Measurements from ENCODE around the gene ABCC8.

Gene ABCC8

GRCh38 chr11:17414992-17415391, 61.7 kb downstream of the ABCC8 start:
- ChIA-PET CTCF (interaction anchor here (0.6 kb wide), 1 partner anchor 115 kb away, joined by 8 read pairs; no protein-coding TSS in a partner anchor), POLR2A (no interaction called here)
- H3K27ac ChIP-seq (ENCODE audit: extremely low read depth, low read depth, low read length) = no peak overlapping the region

GRCh38 chr11:17414317-17414737, 62.3 kb downstream of the ABCC8 start:
- TF ChIP-seq, protein P1, sequence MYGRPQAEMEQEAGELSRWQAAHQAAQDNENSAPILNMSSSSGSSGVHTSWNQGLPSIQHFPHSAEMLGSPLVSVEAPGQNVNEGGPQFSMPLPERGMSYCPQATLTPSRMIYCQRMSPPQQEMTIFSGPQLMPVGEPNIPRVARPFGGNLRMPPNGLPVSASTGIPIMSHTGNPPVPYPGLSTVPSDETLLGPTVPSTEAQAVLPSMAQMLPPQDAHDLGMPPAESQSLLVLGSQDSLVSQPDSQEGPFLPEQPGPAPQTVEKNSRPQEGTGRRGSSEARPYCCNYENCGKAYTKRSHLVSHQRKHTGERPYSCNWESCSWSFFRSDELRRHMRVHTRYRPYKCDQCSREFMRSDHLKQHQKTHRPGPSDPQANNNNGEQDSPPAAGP (tag by site-specific recombination; IDR thresholded peaks at IDR 0.05) = no peak
- no peak for TF ChIP-seq ZNF654 (tag by site-specific recombination; IDR thresholded peaks at IDR 0.05; ENCODE audit: low read depth)
- no peaks in the 10 kb centered on the region for H3K36me3 ChIP-seq (ENCODE audit: control insufficient read depth in 2 of 2, insufficient read depth in 1 of 2, low read length in 2 of 2)
- H3K4me1 ChIP-seq (ENCODE audit: control insufficient read depth, insufficient read depth, low read length) = peaks cover 3% of the 10 kb centered on the region; the same call in 1 of the 2 replicates
- CTCF ChIA-PET = interaction anchor here (1.0 kb wide), 1 partner anchor 90 kb away, joined by 3 read pairs; no protein-coding TSS in a partner anchor
- H3K27ac ChIP-seq (ENCODE audit: extremely low read depth, low read depth, low read length) = no peak overlapping the region
- H3K4me3 ChIP-seq (ENCODE audit: low read depth, low read length) = no peak overlapping the region
- POLR2A ChIA-PET = no interaction called here
- H3K9me3 ChIP-seq (ENCODE audit: control insufficient read depth, insufficient read depth, low read depth, low read length) = no peaks in the 10 kb centered on the region

More at GRCh38 chr11:17414992-17415391, 61.7 kb downstream of the ABCC8 start:
- H3K4me3 ChIP-seq (ENCODE audit: low read depth, low read length) = no peak overlapping the region
- H3K36me3 ChIP-seq (ENCODE audit: control insufficient read depth in 2 of 2, insufficient read depth in 1 of 2, low read length in 2 of 2) = no peaks in the 10 kb centered on the region
- no peaks in the 10 kb centered on the region for H3K9me3 ChIP-seq (ENCODE audit: control insufficient read depth, insufficient read depth, low read depth, low read length)
- peaks cover 3% of the 10 kb centered on the region; the same call in 1 of the 2 replicates for H3K4me1 ChIP-seq (ENCODE audit: control insufficient read depth, insufficient read depth, low read length)
- TF ChIP-seq, protein P2, sequence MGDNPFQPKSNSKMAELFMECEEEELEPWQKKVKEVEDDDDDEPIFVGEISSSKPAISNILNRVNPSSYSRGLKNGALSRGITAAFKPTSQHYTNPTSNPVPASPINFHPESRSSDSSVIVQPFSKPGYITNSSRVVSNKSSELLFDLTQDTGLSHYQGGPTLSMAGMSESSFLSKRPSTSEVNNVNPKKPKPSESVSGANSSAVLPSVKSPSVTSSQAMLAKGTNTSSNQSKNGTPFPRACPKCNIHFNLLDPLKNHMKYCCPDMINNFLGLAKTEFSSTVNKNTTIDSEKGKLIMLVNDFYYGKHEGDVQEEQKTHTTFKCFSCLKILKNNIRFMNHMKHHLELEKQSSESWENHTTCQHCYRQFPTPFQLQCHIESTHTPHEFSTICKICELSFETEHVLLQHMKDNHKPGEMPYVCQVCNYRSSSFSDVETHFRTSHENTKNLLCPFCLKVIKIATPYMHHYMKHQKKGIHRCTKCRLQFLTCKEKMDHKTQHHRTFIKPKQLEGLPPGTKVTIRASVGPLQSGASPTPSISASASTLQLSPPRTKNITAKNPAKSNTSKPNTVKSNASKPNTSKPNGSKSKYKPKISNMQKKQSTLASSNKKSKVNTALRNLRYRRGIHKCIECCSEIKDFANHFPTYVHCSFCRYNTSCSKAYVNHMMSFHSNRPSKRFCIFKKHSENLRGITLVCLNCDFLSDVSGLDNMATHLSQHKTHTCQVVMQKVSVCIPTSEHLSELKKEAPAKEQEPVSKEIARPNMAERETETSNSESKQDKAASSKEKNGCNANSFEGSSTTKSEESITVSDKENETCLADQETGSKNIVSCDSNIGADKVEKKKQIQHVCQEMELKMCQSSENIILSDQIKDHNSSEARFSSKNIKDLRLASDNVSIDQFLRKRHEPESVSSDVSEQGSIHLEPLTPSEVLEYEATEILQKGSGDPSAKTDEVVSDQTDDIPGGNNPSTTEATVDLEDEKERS (tag by site-specific recombination; IDR thresholded peaks at IDR 0.05) = no peak
- TF ChIP-seq ZSCAN23 (tag by site-specific recombination; IDR thresholded peaks at IDR 0.05) (no peak), ZNF48 (tag by site-specific recombination; IDR thresholded peaks at IDR 0.05) (no peak), ZNF585B (tag by site-specific recombination; IDR thresholded peaks at IDR 0.05) (no peak), ZNF792 (tag by site-specific recombination; IDR thresholded peaks at IDR 0.05) (no peak), ZNF701 (tag by site-specific recombination; IDR thresholded peaks at IDR 0.05) (no peak), GFI1B (tag by site-specific recombination; IDR thresholded peaks at IDR 0.05) (no peak), ZSCAN16 (tag by site-specific recombination; IDR thresholded peaks at IDR 0.05) (no peak), REPIN1 (tag by site-specific recombination; IDR thresholded peaks at IDR 0.05; ENCODE audit: low read depth) (no peak), ZFP3 (tag by site-specific recombination; IDR thresholded peaks at IDR 0.05; ENCODE audit: low read depth) (no peak)
- TF ChIP-seq, protein P3, sequence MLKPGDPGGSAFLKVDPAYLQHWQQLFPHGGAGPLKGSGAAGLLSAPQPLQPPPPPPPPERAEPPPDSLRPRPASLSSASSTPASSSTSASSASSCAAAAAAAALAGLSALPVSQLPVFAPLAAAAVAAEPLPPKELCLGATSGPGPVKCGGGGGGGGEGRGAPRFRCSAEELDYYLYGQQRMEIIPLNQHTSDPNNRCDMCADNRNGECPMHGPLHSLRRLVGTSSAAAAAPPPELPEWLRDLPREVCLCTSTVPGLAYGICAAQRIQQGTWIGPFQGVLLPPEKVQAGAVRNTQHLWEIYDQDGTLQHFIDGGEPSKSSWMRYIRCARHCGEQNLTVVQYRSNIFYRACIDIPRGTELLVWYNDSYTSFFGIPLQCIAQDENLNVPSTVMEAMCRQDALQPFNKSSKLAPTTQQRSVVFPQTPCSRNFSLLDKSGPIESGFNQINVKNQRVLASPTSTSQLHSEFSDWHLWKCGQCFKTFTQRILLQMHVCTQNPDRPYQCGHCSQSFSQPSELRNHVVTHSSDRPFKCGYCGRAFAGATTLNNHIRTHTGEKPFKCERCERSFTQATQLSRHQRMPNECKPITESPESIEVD (tag by site-specific recombination; IDR thresholded peaks at IDR 0.05) = no peak
- TF ChIP-seq, protein P4, sequence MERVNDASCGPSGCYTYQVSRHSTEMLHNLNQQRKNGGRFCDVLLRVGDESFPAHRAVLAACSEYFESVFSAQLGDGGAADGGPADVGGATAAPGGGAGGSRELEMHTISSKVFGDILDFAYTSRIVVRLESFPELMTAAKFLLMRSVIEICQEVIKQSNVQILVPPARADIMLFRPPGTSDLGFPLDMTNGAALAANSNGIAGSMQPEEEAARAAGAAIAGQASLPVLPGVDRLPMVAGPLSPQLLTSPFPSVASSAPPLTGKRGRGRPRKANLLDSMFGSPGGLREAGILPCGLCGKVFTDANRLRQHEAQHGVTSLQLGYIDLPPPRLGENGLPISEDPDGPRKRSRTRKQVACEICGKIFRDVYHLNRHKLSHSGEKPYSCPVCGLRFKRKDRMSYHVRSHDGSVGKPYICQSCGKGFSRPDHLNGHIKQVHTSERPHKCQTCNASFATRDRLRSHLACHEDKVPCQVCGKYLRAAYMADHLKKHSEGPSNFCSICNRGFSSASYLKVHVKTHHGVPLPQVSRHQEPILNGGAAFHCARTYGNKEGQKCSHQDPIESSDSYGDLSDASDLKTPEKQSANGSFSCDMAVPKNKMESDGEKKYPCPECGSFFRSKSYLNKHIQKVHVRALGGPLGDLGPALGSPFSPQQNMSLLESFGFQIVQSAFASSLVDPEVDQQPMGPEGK (tag by site-specific recombination; IDR thresholded peaks at IDR 0.05) = no peak
- TF ChIP-seq, protein P5, sequence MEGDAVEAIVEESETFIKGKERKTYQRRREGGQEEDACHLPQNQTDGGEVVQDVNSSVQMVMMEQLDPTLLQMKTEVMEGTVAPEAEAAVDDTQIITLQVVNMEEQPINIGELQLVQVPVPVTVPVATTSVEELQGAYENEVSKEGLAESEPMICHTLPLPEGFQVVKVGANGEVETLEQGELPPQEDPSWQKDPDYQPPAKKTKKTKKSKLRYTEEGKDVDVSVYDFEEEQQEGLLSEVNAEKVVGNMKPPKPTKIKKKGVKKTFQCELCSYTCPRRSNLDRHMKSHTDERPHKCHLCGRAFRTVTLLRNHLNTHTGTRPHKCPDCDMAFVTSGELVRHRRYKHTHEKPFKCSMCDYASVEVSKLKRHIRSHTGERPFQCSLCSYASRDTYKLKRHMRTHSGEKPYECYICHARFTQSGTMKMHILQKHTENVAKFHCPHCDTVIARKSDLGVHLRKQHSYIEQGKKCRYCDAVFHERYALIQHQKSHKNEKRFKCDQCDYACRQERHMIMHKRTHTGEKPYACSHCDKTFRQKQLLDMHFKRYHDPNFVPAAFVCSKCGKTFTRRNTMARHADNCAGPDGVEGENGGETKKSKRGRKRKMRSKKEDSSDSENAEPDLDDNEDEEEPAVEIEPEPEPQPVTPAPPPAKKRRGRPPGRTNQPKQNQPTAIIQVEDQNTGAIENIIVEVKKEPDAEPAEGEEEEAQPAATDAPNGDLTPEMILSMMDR (tag by site-specific recombination; IDR thresholded peaks at IDR 0.05) = no peak
